GM18499 (cell line): ENCODE results near the gene CFAP58.
A peak's percentile ranks its signal among the peaks of the same experiment; 100 is the strongest.

ENCODE experiments used
- ATAC-seq: cut with Tn5 transposase; IDR thresholded peaks from one replicate; pipeline ENCODE4 v1.9.1; 2021; ENCODE audit warnings: moderate number of reproducible peaks; ENCODE audit not compliant: insufficient read depth, unreplicated experiment

The CFAP58 gene

DNA sequence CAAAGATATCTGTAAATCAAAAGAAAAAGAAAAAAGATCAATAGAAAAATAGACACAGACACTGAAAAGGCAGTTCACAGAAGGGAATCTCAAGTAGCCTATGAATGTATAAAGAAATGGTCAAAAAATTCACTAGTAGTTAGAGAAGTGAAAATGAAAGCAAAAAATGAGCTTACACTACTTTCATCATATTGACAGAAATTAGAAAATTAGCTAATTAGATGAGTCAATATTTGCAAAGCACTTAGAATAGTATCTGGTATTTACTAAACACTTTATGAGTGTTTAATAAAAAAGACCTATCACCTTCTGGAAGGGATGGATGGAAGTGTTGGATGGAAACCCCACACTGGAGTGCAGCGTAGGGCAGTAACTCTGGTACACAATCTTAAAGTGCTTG lies 1.7 kb upstream of the CFAP58 start:
- peak; percentile 22 for ATAC-seq

DNA sequence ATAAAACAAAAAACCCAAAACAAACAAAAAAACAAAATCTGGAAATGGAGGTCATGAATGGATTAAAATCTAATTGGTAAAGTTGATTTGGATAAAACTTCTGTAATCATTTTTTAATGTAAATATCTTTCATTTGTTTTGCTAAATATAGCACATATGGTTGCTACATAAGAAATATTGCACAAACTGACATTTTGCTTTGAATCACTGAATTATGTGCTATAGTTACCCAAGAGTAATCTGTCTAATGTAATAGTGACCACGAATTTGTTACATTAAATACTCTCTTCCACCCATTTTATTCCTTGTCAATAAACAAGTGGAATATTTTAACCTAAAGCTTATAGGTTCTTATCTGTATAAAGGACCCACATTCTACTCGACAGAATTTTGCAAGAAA lies 6.2 kb downstream of the CFAP58 start:
- no peak for ATAC-seq

DNA sequence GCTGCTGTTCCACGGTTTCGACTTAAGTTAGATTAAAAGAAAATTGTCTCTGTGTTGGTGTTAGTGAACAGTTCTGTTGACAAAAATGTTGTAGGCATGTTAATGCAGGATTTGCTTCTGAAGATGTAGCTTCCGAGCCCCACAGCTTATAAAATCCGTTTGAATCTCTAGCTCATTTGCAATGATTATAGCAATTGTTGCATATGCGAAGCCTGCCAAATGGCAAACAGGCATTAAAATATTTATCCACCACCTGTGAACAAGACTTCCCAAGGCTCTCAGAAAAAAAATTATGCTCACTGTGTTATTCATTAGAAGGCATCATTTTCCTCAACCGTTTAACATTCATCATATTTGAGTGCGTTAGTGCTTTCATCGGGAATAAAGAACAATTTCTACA lies 14.3 kb downstream of the CFAP58 start:
- ATAC-seq = no peak

DNA sequence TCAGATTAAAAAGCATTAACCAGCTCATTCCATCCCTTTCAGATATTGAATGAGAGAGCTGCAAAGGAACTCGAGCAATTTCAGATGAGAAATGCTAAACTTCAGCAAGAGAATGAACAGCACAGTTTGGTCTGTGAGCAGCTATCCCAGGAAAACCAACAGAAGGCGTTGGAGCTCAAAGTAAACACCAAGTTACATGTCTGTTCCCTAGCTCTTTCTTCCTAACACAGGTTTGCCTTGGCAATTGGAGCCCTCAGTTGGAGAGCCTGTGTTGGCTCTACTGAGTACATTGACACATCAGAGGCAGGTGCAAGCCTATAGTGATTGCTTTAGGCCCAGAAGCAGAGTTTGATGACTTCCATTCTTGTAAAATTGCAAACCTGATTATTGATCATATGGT lies 14.7 kb downstream of the CFAP58 start:
- no peak for ATAC-seq

DNA sequence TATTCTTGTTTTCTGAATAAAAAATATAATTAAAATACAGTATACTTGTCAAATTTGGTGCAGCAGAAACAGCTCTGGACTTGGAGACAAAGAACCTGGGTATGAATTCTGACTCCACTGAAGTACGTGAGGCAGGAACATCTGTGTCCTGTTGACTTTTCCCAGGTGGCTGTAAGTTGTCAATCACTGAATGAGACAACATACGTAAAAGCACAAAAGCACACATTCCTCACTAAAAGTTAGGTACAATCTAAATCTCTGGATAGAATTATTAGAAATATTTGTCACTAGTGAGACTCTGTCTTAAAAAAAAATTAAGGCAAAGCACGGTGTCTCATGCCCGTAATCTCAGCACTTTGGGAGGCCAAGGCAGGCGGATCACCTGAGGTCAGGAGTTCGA lies 18.1 kb downstream of the CFAP58 start:
- no peak for ATAC-seq

DNA sequence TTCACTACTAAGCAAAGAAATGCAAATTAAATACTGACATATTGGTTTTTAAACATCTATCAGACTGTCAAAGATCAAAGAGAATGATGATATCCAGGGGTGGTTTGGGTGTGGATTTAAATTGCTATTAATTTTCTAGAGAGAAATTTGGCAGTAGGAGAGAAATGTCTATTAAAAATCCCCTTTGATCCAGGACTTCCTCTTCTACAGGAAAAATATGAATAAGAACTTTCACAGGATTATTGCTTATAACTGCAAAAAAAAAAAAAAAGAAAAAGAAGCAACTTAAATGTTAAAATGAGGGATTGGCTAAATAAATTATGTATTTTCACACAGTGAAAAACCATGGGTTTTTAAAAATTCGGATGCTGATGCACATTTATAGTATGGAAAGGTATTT lies 21.0 kb downstream of the CFAP58 start:
- ATAC-seq = no peak

DNA sequence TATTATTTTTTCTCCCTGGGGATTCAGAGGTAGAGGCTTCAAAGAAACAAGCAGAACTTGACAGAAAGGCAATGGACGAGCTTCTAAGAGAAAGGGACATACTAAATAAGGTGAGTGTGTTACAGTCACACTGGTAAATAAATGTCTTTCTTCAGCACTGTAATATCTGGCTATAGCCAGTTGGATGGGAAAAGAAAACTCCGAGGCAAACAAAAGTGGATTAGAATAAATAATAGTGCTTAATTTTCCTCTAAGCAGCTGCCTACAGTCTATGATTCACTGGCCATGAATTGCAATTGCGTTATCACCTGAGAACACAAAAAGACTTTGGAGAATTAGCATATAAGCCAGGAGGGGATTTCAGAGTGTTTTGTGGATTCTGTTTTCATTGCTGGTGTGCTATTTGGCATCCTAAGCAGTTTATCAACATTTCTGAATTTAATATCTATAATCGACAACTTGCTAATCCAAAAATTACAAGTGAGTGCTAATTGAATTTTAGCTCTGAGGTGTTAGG lies 23.2 kb downstream of the CFAP58 start:
- ATAC-seq = no peak

DNA sequence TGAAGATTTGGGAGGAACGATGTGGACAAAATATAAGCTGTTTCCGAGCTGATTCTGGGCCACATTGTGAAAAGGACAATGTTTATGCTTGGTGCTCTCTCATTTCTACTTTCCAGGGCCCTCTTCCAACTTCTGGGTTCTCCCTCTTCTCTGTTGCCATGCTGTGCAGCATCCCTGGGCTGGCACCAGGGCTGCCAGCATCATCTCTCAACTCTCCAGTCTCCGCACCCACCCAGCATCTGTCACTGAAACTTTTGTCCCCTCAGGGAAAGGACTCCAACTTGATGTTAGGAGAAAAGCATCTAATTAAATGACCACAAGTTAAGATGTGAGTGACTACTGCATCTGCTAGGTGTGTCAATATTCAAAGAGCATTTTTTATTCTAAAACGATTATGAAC lies 26.7 kb downstream of the CFAP58 start:
- no peak for ATAC-seq

DNA sequence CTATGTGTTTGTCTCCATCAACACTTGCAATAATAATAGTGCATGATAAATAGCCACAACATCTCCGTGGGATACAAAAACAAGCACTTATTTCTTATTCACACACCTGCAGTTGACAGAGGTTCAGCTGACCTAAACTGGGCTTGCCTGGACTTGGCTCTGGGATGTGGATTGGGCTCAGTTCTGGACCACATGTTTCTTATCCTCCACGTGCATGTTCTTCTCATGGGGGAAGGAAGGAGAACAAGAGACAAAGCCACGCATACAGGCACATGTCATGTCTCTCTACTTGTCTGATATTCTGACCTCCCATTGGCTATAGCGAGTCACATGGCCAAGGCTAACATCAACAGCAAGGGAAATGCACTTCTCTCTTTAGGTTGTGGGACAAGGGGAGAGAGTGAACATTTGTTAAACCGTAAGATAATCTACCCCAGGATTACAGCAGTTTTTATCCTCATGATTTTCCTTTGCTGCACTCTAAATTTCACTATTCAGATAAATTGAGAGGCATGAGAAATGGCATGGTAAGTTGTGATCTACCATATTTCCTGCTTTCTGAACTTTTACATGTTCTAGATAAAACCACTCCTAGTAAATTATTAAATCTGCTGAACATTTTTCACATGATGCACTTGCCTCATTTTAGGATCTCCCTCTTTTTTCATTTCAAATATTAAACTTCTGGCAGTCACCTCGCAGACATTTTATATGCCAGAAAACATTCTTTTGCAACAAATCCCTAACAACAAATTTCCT lies 33.7 kb downstream of the CFAP58 start:
- no peak for ATAC-seq

DNA sequence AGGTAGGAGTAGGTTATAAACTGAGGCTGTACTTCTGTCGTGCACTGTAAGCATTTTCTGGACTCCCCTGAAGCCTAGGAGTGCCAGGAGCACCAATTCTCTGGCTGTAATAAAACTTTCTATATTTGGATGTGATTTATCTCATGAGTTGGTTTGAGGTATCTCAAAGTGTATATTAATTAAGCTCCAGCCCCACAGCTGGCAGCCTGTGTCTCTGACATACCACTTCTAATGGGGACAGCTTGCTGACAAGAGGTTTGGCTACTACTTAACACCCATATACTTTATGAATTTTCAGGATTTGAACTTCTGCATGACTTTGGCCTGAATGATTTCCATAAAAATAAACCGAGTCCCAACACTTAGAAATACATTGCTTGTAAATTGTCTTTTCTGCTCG lies 35.2 kb downstream of the CFAP58 start:
- no peak for ATAC-seq

DNA sequence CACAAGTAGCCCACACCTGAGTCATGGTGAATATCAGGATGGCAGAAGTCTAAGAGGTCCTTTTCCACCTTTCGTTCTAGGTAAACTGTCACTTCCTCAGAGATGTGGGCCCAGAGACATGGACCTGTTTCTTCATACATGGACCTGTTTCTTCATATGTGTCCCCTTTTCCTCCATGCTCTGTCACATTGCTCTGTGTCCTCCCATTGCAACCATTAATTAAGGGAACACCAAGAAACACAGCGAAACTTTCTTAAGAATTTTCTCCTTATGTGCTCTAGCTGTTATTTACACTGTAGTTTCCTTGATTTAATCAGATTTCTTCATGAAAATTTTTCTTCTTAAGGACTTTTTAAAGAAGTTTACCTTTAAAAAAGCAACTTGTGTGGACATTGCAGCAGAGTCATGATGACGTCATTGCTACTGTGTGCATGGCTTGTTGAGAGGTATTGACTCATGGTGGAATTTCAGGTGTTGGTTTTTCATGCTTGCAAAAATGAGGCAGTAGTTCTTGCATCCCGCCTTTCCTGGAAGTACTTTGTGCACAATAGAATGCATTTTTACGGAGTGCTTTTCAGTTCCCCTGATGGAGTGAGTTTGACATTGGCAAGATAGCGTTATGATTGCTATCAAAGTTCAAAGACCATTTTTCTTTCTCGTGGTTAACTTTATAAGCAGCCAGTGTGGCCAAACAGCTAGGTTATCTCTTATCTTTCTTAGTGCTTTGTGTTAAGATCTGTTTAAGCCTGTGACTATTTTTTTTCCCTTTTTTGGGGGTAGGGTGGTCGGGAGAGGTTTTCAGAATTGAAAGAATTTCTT lies 37.7 kb downstream of the CFAP58 start:
- ATAC-seq = no peak

DNA sequence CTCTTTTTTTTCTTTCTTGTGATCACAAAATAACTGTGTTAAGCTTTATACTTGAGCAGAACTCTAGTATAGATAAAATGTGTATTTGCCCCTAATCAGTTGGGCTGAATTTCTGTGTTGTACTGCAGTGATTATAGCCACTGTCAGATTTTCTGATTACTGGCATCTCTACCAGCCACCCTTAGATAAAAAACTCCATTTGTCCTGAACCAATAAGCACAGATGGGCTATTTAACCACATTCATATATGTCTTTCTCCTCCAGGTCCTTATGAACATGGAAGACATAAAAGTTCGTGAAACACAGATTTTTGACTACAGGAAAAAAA lies 38.3 kb downstream of the CFAP58 start:
- ATAC-seq = no peak

DNA sequence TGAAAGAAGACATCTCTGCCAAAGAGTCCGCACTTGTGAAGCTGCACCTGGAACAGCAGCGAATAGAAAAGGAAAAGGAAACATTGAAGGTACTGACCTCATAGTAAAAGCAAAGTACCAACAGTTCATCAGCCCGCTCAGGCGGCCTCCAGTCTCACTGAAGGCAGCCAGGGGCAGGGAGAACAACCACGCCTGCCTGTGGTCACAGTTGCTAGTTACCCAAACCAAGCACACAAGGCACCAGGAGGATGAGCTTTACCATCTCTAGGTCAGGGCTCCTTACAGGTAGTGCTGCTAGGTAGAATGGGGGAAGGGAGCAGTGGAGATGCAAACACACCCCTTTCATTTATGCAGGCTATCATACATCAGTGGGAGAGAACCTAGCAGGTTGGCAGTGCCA lies 39.8 kb downstream of the CFAP58 start:
- ATAC-seq = no peak

DNA sequence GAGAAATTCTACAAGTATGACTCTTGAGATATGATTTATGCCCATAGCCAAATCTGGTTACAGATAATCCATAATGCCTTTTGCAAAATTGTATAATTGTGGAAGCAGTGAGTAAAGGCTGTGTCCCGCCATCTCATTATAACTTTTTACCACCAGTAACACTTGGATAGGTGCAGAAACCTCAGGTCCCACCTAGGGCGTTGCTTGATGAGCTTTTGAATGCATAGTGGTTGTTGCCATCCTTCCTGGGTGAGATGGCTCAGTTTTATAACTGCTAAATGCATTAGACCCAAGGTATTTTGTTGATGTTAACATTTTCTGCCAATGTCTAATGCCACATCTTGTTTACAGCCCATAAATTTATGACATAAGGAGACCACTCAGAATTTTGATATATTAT lies 42.9 kb downstream of the CFAP58 start:
- ATAC-seq = no peak

DNA sequence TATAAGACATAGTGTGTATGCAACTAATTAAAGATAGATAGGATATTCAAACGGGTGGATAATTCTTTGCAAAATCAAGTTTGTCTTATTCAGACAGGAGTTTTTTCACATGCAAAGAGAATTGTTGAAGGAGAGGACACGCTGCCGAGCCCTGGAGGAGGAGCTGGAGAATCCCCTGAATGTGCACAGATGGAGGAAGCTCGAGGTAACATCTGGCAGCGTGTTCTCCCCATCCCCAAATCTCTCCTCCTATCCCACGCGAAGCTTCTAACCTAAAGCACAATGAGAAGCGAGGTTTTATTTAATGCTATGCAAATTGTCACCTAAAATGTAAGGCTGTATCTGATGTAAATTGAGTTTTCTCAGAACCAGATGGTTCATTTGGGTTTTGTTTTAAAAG lies 50.0 kb downstream of the CFAP58 start:
- no peak for ATAC-seq

DNA sequence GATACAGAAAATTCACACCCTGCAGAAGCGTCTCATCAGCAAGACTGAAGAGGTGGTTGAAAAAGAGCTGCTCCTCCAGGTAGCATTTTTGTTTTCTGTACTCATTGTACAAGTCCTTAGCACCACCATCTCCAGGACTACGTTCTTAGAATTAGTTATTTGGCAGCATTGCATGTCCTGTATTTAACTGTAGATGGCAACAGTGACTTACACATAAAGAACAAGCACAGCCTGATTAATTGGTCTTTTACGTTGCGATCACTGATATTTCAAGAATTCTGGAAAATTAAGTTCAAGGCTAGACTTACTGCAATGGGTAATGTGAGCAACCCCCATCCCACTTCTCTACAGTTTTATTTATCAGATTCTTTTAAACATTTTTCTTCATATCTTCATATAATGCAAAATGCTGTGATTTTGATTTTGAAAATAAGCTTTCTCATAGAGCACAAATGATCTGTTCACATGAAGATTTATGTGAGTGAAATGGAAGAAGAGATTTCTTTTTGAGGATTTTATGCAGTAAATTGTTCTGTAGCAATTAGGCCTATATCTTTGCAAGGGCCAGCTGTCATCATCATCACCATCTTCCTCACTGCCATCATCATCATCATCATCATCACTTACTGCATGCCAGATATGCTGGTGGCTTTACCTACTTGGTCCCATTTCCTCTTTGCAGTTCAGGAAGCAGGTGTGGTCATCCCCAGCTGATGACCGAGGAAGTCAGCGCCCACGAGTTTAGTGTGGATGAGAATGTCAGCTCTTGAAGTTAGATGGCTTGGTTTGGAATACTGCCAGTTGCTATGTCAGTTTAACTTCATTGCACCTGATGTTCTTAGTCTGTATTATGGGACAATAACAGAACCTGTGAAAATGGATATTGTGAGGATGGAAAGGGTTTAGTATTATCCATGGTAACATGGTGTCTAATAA lies 53.4 kb downstream of the CFAP58 start:
- ATAC-seq = no peak

DNA sequence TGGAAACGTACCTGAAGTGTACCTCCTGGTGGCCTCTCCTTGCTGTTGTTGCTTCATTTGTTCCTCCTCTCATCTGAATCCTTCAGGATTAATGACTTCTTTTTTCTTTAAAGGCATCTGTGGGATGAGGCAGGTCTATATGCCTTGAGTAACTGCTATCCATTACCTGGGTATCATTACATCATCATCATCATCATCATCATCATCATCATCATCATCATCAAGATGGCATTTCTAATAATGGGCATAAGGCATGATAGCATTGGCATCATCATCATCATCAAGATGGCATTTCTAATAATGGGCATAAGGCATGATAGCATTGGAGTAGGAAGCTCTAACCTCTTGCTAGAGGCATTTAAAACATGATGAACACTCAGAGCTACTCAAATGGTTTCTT lies 59.9 kb downstream of the CFAP58 start:
- no peak for ATAC-seq

DNA sequence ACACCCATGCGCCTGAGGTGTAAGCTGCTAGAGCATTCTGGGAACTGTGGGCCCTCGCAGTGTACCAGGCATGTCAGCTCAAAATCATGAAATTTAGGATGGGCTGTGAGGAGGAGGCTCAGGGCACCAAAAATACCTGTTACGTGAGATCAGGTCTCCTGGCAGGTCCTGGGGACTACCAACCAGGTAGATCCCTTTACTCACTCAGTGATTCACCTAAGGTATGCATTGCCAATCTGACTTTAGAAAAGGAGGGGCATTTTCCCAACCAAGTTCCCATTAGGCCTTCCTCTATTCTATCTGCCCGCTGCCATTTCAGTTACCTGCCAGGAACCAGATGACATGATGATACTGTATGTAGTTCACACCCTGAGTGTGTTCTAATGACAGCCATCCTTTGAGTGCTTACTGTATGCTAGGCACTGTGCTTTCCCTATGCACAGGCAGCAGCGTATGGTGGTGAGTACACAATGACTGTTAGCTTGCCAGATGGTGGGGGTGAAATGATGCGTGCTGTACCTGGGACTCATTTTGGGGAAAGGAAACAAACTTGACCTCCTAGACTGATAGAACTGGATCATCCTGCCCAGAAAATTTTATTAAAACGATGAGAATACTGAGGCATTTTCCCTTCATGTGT lies 62.0 kb downstream of the CFAP58 start:
- no peak for ATAC-seq

DNA sequence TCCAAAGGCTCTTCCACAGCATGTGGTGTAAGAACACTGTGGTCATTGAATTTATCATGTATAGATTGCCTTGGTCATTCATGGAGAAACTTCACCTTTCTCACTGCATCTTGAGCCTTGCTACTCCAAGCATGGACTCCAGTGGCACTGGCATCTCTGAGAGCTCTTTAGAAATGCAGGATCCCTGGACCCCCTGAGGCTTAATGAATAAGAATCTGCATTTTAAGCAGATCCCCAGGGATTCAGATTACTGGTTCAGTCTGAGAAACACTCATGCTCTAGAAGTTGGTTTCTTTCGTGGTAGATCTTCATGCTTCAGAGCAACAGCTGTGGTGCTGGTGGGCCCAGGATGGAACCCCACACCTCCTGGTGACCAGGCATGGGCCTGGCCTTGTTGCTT lies 63.2 kb downstream of the CFAP58 start:
- no peak for ATAC-seq

DNA sequence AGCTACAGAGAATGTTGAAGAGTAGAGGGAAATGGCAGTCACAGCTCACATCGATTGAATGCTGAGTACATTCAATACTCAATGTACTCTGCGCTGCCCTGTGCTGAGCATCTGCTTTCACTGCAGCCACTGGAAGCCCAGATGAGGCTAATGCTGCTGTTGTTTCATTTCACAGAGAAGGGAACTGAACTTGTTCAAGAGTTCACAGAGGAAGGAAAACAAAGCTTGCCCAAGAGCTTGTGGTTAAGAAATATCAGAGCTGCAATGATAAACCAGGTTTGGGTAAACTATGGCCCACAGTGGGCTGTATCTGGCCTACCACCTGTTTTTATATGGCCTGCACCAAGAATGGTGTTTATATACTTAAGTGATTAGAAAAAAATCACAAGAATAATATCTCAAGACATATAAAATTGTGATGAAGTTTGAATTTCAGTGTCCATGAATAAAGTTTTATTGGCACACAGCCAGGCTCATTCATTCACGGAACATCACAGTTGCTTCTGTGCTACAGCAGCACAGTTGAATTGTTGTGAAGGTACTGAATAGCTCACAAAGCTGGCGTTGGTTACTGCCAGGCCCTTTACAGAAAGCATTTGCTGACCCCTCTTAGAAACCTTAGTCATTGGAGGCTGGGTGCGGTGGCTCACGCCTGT lies 64.1 kb downstream of the CFAP58 start:
- ATAC-seq = no peak
